ENCODE results near the gene LNX1. TPM values are rescaled to one million over a fixed set of nuclear protein-coding genes. Genes with fewer than 3 reads are reported as not detected.

The LNX1 gene
- polyA plus RNA-seq, 2 of the 4 experiments (the other 2 are of a cell fraction): 0.04 to 0.14 TPM

DNA sequence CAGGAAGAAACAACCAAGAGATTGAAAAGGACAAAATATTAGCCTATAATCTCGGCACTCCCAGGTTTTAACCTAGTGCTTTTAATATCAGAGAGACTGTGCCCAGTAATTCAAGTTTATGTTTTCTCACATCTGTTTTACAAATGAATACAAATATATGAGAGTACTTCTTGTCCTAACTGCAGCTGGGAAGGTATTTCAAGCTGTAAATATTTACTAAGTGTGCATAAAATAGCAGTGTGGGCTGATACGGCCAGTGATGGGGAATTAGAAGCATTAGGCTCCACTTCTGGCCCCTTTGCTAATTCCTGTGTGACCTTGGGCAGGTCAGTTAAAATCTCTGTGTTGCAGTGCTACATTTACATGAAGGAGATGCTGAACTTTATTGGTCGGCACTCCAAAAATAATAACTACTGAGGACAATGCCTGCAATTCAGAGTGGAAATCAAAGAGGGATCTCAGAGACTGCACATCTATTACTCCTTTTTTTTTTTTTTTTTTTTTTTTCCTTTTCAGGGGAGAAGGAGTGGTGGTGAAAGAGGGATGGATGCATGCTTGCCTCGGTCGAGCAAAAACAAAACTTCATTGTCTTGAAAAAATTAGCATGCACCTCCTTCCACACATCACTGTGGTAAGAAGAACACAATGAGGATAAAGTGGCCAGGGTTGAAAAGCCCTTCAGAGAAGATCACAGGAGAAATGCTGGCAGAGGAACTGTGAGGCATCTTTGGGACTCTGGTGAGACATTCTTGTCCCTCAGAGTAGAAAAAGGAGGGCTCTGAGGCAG is 44.6 kb upstream of the LNX1 start:
- WGBS (ENCODE audit: missing lambda C conversion rate): 33% methylated on average over 5 of the region's 5 CpGs
- ATAC-seq (no peak), FAIRE-seq (no peak), DNase-seq (ENCODE audit: low read depth in 1 of 2, low spot score in 1 of 2) (no peak)
- Histone ChIP-seq H3K4me2 (no peak overlapping the region), H3K9me3 (no peaks in the 10 kb centered on the region), H3K4me3 (no peak overlapping the region), H3K27ac (no peak overlapping the region), H3K4me1 (no peaks in the 10 kb centered on the region)
- no peak for TF ChIP-seq MYC (IDR thresholded peaks at IDR 0.05; ENCODE audit: borderline replicate concordance, low read length)
- no peak for TF ChIP-seq CEBPB (IDR thresholded peaks at IDR 0.05)
- no peak for TF ChIP-seq POLR2AphosphoS2 (conservative IDR thresholded peaks at IDR 0.05; ENCODE audit: low read length)
- TF ChIP-seq SREBF2 (IDR thresholded peaks at IDR 0.05): no peak
- TF ChIP-seq HEYL (CRISPR knock-in tag; IDR thresholded peaks at IDR 0.05): no peak
- no peak for TF ChIP-seq JUN (IDR thresholded peaks at IDR 0.05)
- TF ChIP-seq GATA3 (IDR thresholded peaks at IDR 0.05; ENCODE audit: borderline replicate concordance): no peak
- POLR2A ChIA-PET: no interaction called here
- CTCF ChIA-PET: no interaction called here

DNA sequence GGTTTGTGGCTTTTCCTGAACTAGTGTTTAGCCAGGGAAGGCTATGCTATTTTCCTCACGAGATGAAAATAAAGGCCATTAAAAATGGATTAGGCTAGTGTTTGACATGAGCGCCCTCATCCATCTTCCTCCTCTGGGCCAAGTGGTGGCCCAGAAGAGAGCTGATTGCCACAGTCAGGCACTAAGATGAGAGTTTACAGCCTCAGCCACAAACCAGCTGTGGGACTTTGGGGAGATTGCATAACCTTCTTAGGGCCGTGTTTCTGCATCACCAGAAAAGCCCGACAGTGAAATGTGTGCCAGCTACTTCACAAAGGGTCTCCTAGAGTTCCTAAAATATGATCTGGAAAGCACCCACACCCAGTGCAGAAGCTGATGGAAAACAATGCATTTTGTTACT is 42.3 kb upstream of the LNX1 start:
- ChIA-PET POLR2A (no interaction called here), CTCF (interaction anchor here (1.1 kb wide), 1 partner anchor 20 kb away, joined by 3 read pairs; no protein-coding TSS in a partner anchor)
- ATAC-seq (no peak), DNase-seq (ENCODE audit: low read depth in 1 of 2, low spot score in 1 of 2) (no peak), FAIRE-seq (no peak)
- Histone ChIP-seq H3K27ac (no peak overlapping the region), H3K4me1 (no peaks in the 10 kb centered on the region), H3K4me2 (no peak overlapping the region), H3K9me3 (no peaks in the 10 kb centered on the region), H3K4me3 (no peak overlapping the region)
- TF ChIP-seq EHF (CRISPR knock-in tag; IDR thresholded peaks at IDR 0.05) (no peak), RFX5 (IDR thresholded peaks at IDR 0.05) (no peak)
- WGBS (ENCODE audit: missing lambda C conversion rate): 76% methylated on average over 2 of the region's 4 CpGs

GRCh38 chr4:53629296-53629695 is 38.0 kb upstream of the LNX1 start:
- H3K4me3 ChIP-seq: no peak overlapping the region
- no peak for FAIRE-seq
- no peaks in the 10 kb centered on the region for H3K9me3 ChIP-seq
- H3K4me1 ChIP-seq: no peaks in the 10 kb centered on the region
- no peak overlapping the region for H3K4me2 ChIP-seq
- DNase-seq (ENCODE audit: low read depth in 1 of 2, low spot score in 1 of 2): no peak
- H3K27ac ChIP-seq: no peak overlapping the region
- TF ChIP-seq NPAS2 (CRISPR knock-in tag; IDR thresholded peaks at IDR 0.05; ENCODE audit: borderline replicate concordance) (no peak), FOSL2 (IDR thresholded peaks at IDR 0.05) (no peak), FOSL2 (CRISPR knock-in tag; IDR thresholded peaks at IDR 0.05) (no peak), RCOR1 (IDR thresholded peaks at IDR 0.05; ENCODE audit: low read depth, low read length) (no peak), MAZ (IDR thresholded peaks at IDR 0.05; ENCODE audit: borderline replicate concordance, low read depth, low read length) (no peak), RFX5 (IDR thresholded peaks at IDR 0.05) (no peak), MAFK (IDR thresholded peaks at IDR 0.05; ENCODE audit: partially characterized antibody) (no peak), EHF (CRISPR knock-in tag; IDR thresholded peaks at IDR 0.05) (no peak), NR3C1 (IDR thresholded peaks at IDR 0.05) (no peak)
- CTCF ChIA-PET: no interaction called here
- 17% methylated on average over 1 of the region's 1 CpG for WGBS (ENCODE audit: missing lambda C conversion rate)
- POLR2A ChIA-PET: no interaction called here
- no peak for ATAC-seq

- DNase-seq (ENCODE audit: low read depth in 1 of 2, low spot score in 1 of 2): no peak
- ChIA-PET POLR2A (no interaction called here), CTCF (interaction anchor here (1.1 to 1.4 kb wide), 2 partner anchors 608 to 611 kb away, joined by 3 read pairs; no protein-coding TSS in a partner anchor)
- Histone ChIP-seq H3K27ac (no peak overlapping the region), H3K9me3 (no peaks in the 10 kb centered on the region), H3K4me2 (no peak overlapping the region), H3K4me1 (no peaks in the 10 kb centered on the region; the same call in 2 of the 3 replicates), H3K4me3 (no peak overlapping the region)
- 37% methylated on average over 1 of the region's 1 CpG for WGBS (ENCODE audit: missing lambda C conversion rate)
- TF ChIP-seq PHF8 (IDR thresholded peaks at IDR 0.05; ENCODE audit: borderline replicate concordance, low read depth) (no peak), SMC3 (IDR thresholded peaks at IDR 0.05) (no peak), TP53 (CRISPR knock-in tag; IDR thresholded peaks at IDR 0.05) (no peak), JUN (IDR thresholded peaks at IDR 0.05) (no peak), NPAS2 (CRISPR knock-in tag; IDR thresholded peaks at IDR 0.05; ENCODE audit: borderline replicate concordance) (no peak), FOSL2 (IDR thresholded peaks at IDR 0.05) (no peak), FOSL2 (CRISPR knock-in tag; IDR thresholded peaks at IDR 0.05) (no peak), CTCF (IDR thresholded peaks at IDR 0.05) (no peak), E2F6 (IDR thresholded peaks at IDR 0.05; ENCODE audit: borderline replicate concordance, low read depth) (no peak), HES2 (IDR thresholded peaks at IDR 0.05) (no peak), MAZ (IDR thresholded peaks at IDR 0.05; ENCODE audit: borderline replicate concordance, low read depth, low read length) (no peak), CHD4 (IDR thresholded peaks at IDR 0.05; ENCODE audit: borderline replicate concordance) (no peak), ZC3H11A (IDR thresholded peaks at IDR 0.05) (no peak), CBX2 (IDR thresholded peaks at IDR 0.05; ENCODE audit: borderline replicate concordance, low read depth) (no peak), CEBPB (IDR thresholded peaks at IDR 0.05) (no peak)
- FAIRE-seq: no peak
- ATAC-seq: no peak
Measured at GRCh38 chr4:53626491-53626890, 35.2 kb upstream of the LNX1 start.
